ENCODE measurements around the gene ZDHHC17.

GRCh38 chr12:76901628-76902380, 137.9 kb downstream of the ZDHHC17 start:
- no peak for TF ChIP-seq TAF1 (conservative IDR thresholded peaks at IDR 0.05)
- no peak for TF ChIP-seq CTCF (IDR thresholded peaks at IDR 0.05; ENCODE audit: low read depth, low read length, missing input control)
- no peak for TF ChIP-seq NR2F2 (IDR thresholded peaks at IDR 0.05)
- no peak for TF ChIP-seq YY1 (IDR thresholded peaks at IDR 0.05)
- TF ChIP-seq, protein P1, sequence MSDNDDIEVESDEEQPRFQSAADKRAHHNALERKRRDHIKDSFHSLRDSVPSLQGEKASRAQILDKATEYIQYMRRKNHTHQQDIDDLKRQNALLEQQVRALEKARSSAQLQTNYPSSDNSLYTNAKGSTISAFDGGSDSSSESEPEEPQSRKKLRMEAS (IDR thresholded peaks at IDR 0.05), result no peak
- no peak for TF ChIP-seq HNF4A (conservative IDR thresholded peaks at IDR 0.05)
- no peak for TF ChIP-seq RXRA (IDR thresholded peaks at IDR 0.05)
- TF ChIP-seq, protein P2, sequence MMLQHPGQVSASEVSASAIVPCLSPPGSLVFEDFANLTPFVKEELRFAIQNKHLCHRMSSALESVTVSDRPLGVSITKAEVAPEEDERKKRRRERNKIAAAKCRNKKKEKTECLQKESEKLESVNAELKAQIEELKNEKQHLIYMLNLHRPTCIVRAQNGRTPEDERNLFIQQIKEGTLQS (IDR thresholded peaks at IDR 0.05), result no peak
- no peak for TF ChIP-seq ZBTB33 (IDR thresholded peaks at IDR 0.05)
- TF ChIP-seq RAD21 (IDR thresholded peaks at IDR 0.05), result no peak
- TF ChIP-seq GABPA (IDR thresholded peaks at IDR 0.05 in 1 of 2, conservative IDR thresholded peaks at IDR 0.05 in 1 of 2), result no peak
- TF ChIP-seq JUND (IDR thresholded peaks at IDR 0.05), result no peak
- no peak for TF ChIP-seq FOXA1 (IDR thresholded peaks at IDR 0.05)
- TF ChIP-seq SP1 (IDR thresholded peaks at IDR 0.05), result no peak

All from liver (tissue), 3 donors.